GM10248 (cell line): Measurements from ENCODE around the gene CNTNAP2.

Experiments used
- CTCF ChIA-PET: fragments of 300-600 bp; sonication (Branson Sonifier 250); formaldehyde crosslinking; extraction: SDS; loops from one replicate; lab custom pipeline; 2021; ENCODE audit warnings: antibody characterized with exemption; lab: Yijun Ruan, JAX
- POLR2A ChIA-PET: fragments of 350-650 bp; sonication (Branson Sonifier 250); formaldehyde crosslinking; extraction: SDS; loops from one replicate; lab custom pipeline; 2020; ENCODE audit warnings: antibody characterized with exemption; lab: Yijun Ruan, JAX
- DNase-seq: peaks from one replicate; pipeline ENCODE4 v3.0.0; 2012; ENCODE audit errors: extremely low spot score
- CTCF ChIP-seq: IDR thresholded peaks from 2 replicates; pipeline ENCODE4 v1.5.1; 2012; ENCODE audit warnings: mild to moderate bottlenecking, low read depth; ENCODE audit errors: extremely low read depth, missing control alignments, control extremely low read depth

Gene CNTNAP2

GRCh38 chr7:148022832-148023231, 1906.2 kb downstream of the CNTNAP2 start:
- ChIA-PET CTCF (interaction anchor here (1.4 kb wide), 1 partner anchor 18 kb away, joined by 3 read pairs; no protein-coding TSS in a partner anchor), POLR2A (no interaction called here)
- no peak for DNase-seq
- TF ChIP-seq CTCF, result no peak

GRCh38 chr7:148026713-148027112, 1910.1 kb downstream of the CNTNAP2 start:
- DNase-seq, result no peak
- ChIA-PET POLR2A (no interaction called here), CTCF (no interaction called here)
- no peak for TF ChIP-seq CTCF

- POLR2A ChIA-PET, result no interaction called here
- CTCF ChIA-PET, result no interaction called here
- TF ChIP-seq CTCF, result no peak
- no peak for DNase-seq
These were observed 1911.6 kb downstream of the CNTNAP2 start for GRCh38 chr7:148028165-148028564.

GRCh38 chr7:148031019-148031418, 1914.4 kb downstream of the CNTNAP2 start:
- TF ChIP-seq CTCF, result no peak
- ChIA-PET CTCF (interaction anchor here (1.5 kb wide), 1 partner anchor 161 kb away, joined by 3 read pairs; no protein-coding TSS in a partner anchor), POLR2A (no interaction called here)
- no peak for DNase-seq

- DNase-seq, result no peak
- CTCF ChIA-PET, result no interaction called here
These were observed 1915.2 kb downstream of the CNTNAP2 start for GRCh38 chr7:148031811-148032210.

GRCh38 chr7:148035950-148036349, 1919.3 kb downstream of the CNTNAP2 start:
- no peak for TF ChIP-seq CTCF
- ChIA-PET POLR2A (no interaction called here), CTCF (no interaction called here)
- no peak for DNase-seq

More at GRCh38 chr7:148031811-148032210, 1915.2 kb downstream of the CNTNAP2 start:
- POLR2A ChIA-PET, result no interaction called here
- no peak for TF ChIP-seq CTCF

GRCh38 chr7:148037044-148037443, 1920.4 kb downstream of the CNTNAP2 start:
- DNase-seq, result no peak
- ChIA-PET POLR2A (no interaction called here), CTCF (interaction anchor here (1.4 kb wide), 2 partner anchors 106 to 191 kb away, joined by 3 read pairs; no protein-coding TSS in a partner anchor)
- no peak for TF ChIP-seq CTCF
